ENCODE measurements around the gene IDH2.

DNA sequence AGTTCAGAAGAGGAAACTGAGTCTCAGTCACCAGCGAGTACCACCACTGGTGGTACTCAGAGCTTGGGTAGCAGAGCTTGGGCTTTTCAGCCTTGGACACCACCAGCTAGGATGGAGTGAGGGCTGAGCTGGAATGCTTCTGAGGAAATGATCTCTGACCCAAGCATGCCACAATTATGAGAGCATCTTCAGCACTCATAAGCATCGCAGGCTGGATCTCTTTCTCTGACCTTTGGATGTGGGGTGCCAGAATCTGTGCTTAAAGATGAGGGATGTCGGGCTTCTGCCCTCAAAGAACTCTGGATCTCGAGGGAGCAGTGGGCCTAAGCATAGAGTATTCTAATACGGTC lies 64.8 kb downstream of the IDH2 start:
- TF ChIP-seq, protein P1, sequence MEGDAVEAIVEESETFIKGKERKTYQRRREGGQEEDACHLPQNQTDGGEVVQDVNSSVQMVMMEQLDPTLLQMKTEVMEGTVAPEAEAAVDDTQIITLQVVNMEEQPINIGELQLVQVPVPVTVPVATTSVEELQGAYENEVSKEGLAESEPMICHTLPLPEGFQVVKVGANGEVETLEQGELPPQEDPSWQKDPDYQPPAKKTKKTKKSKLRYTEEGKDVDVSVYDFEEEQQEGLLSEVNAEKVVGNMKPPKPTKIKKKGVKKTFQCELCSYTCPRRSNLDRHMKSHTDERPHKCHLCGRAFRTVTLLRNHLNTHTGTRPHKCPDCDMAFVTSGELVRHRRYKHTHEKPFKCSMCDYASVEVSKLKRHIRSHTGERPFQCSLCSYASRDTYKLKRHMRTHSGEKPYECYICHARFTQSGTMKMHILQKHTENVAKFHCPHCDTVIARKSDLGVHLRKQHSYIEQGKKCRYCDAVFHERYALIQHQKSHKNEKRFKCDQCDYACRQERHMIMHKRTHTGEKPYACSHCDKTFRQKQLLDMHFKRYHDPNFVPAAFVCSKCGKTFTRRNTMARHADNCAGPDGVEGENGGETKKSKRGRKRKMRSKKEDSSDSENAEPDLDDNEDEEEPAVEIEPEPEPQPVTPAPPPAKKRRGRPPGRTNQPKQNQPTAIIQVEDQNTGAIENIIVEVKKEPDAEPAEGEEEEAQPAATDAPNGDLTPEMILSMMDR (IDR thresholded peaks at IDR 0.05; ENCODE audit: poor library complexity, severe bottlenecking): no peak
- TF ChIP-seq EP300 (conservative IDR thresholded peaks at IDR 0.05; ENCODE audit: poor library complexity, severe bottlenecking) (no peak), MXI1 (conservative IDR thresholded peaks at IDR 0.05; ENCODE audit: poor library complexity, severe bottlenecking) (no peak), POLR2AphosphoS5 (IDR thresholded peaks at IDR 0.05) (no peak), SMC3 (conservative IDR thresholded peaks at IDR 0.05; ENCODE audit: poor library complexity) (no peak)
- TF ChIP-seq, protein P2, sequence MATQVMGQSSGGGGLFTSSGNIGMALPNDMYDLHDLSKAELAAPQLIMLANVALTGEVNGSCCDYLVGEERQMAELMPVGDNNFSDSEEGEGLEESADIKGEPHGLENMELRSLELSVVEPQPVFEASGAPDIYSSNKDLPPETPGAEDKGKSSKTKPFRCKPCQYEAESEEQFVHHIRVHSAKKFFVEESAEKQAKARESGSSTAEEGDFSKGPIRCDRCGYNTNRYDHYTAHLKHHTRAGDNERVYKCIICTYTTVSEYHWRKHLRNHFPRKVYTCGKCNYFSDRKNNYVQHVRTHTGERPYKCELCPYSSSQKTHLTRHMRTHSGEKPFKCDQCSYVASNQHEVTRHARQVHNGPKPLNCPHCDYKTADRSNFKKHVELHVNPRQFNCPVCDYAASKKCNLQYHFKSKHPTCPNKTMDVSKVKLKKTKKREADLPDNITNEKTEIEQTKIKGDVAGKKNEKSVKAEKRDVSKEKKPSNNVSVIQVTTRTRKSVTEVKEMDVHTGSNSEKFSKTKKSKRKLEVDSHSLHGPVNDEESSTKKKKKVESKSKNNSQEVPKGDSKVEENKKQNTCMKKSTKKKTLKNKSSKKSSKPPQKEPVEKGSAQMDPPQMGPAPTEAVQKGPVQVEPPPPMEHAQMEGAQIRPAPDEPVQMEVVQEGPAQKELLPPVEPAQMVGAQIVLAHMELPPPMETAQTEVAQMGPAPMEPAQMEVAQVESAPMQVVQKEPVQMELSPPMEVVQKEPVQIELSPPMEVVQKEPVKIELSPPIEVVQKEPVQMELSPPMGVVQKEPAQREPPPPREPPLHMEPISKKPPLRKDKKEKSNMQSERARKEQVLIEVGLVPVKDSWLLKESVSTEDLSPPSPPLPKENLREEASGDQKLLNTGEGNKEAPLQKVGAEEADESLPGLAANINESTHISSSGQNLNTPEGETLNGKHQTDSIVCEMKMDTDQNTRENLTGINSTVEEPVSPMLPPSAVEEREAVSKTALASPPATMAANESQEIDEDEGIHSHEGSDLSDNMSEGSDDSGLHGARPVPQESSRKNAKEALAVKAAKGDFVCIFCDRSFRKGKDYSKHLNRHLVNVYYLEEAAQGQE (IDR thresholded peaks at IDR 0.05; ENCODE audit: borderline replicate concordance): no peak

All from neural cell (in vitro differentiated cells).